ENCODE data around the gene HPDL. TPM values are rescaled to one million over a fixed set of nuclear protein-coding genes. Genes with fewer than 3 reads are reported as not detected.

The HPDL gene
- total RNA-seq, 1 donor from 2014 or later = 8.0 TPM

GRCh38 chr1:45332346-45332720 is 5.6 kb downstream of the HPDL start:
- DNase-seq (ENCODE audit: extremely low spot score, unreplicated experiment) = no peak
- Mint-ChIP-seq H3K27ac (no peak overlapping the region), H3K27me3 (no peaks in the 10 kb centered on the region), H3K36me3 (peaks cover 16% of the 10 kb centered on the region), H3K9me3 (no peaks in the 10 kb centered on the region), H3K4me3 (no peak overlapping the region), H3K4me1 (ENCODE audit: unreplicated experiment) (peaks cover 32% of the 10 kb centered on the region)
- TF ChIP-seq, protein P1, sequence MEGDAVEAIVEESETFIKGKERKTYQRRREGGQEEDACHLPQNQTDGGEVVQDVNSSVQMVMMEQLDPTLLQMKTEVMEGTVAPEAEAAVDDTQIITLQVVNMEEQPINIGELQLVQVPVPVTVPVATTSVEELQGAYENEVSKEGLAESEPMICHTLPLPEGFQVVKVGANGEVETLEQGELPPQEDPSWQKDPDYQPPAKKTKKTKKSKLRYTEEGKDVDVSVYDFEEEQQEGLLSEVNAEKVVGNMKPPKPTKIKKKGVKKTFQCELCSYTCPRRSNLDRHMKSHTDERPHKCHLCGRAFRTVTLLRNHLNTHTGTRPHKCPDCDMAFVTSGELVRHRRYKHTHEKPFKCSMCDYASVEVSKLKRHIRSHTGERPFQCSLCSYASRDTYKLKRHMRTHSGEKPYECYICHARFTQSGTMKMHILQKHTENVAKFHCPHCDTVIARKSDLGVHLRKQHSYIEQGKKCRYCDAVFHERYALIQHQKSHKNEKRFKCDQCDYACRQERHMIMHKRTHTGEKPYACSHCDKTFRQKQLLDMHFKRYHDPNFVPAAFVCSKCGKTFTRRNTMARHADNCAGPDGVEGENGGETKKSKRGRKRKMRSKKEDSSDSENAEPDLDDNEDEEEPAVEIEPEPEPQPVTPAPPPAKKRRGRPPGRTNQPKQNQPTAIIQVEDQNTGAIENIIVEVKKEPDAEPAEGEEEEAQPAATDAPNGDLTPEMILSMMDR (conservative IDR thresholded peaks at IDR 0.05) = no peak

DNA sequence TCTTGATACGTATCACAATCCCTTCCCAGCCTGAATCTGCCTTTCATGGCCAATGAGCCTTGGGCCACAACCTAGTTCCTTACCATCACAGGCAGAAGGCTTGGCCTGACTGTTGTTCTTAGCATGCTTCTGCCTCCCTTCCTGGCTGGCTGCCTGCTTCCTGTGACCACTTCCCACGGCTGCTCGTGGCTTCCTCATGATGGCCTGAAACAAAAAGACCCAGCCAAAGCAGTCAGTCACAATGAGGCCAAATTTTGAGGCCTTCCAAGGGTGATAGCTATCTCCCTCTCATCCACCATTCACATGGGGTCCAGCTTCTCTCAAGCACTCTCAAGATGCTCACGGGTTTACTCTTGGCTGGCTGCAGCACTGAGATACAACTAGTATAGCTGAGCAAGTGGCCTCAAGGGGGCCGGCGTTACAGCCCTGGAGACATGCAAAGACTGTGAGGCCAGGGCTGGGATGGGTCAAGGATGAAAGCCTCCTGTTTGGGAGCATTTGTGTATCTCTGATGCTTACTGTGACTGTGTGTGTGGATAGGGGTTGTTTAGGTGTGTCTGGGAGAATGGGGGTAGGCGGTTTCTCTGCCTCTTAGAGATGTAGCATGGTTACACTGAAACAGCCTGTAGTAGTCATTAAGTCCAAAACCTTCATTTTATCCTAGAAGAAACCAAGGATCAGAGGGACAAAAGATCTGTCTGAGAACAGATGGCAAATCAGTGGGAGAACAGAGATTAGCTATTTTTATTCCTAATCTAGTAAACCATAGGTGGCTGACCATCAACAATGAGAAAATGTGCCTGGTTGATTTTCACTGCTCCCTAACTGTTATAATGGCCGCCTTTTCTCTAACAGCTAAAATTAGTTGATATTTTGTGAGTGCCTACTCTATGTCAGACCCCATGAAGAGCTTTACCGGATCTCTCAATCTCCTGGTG is 7.9 kb downstream of the HPDL start:
- no peaks in the 10 kb centered on the region for H3K9me3 Mint-ChIP-seq
- DNase-seq (ENCODE audit: extremely low spot score, unreplicated experiment) = no peak
- H3K36me3 Mint-ChIP-seq = peaks cover 22% of the 10 kb centered on the region
- peaks cover 15% of the 10 kb centered on the region for H3K4me1 Mint-ChIP-seq (ENCODE audit: unreplicated experiment)
- H3K4me3 Mint-ChIP-seq = no peak overlapping the region
- H3K27ac Mint-ChIP-seq = peak overlapping the region; percentile 48
- no peaks in the 10 kb centered on the region for H3K27me3 Mint-ChIP-seq
- TF ChIP-seq, protein P1 (conservative IDR thresholded peaks at IDR 0.05) = no peak

GRCh38 chr1:45335855-45336324 is 9.2 kb downstream of the HPDL start:
- Mint-ChIP-seq H3K4me1 (ENCODE audit: unreplicated experiment) (peaks cover 18% of the 10 kb centered on the region), H3K4me3 (peak overlapping the region; percentile 29), H3K9me3 (no peaks in the 10 kb centered on the region), H3K36me3 (peaks cover 25% of the 10 kb centered on the region), H3K27me3 (no peaks in the 10 kb centered on the region), H3K27ac (peak overlapping the region; percentile 83)
- no peak for DNase-seq (ENCODE audit: extremely low spot score, unreplicated experiment)
- TF ChIP-seq, protein P1 (conservative IDR thresholded peaks at IDR 0.05) = no peak

- peaks cover 23% of the 10 kb centered on the region for H3K4me1 Mint-ChIP-seq (ENCODE audit: unreplicated experiment)
- peak overlapping the region; percentile 69 for H3K4me3 Mint-ChIP-seq
- DNase-seq (ENCODE audit: extremely low spot score, unreplicated experiment) = no peak
- H3K27me3 Mint-ChIP-seq = no peaks in the 10 kb centered on the region
- H3K27ac Mint-ChIP-seq = peak overlapping the region; percentile 54
- H3K9me3 Mint-ChIP-seq = no peaks in the 10 kb centered on the region
- peaks cover 29% of the 10 kb centered on the region for H3K36me3 Mint-ChIP-seq
- TF ChIP-seq, protein P1 (conservative IDR thresholded peaks at IDR 0.05) = no peak
Observed at GRCh38 chr1:45337630-45338325, 11.1 kb downstream of the HPDL start.

GRCh38 chr1:45339789-45340558 is 13.3 kb downstream of the HPDL start, which contains the start of the genes MUTYH and TOE1:
Gene MUTYH (minus strand): TSS chr1:45340440. CDS start chr1:45334505, 5,935 bp downstream.
Gene TOE1 (plus strand): TSS chr1:45340170. CDS start chr1:45340253, 83 bp downstream.
- Mint-ChIP-seq H3K9me3 (no peaks in the 10 kb centered on the region), H3K27ac (peak within 1 kb of the TSS; percentile 96), H3K27me3 (no peaks in the 10 kb centered on the region), H3K4me3 (peak within 1 kb of the TSS; percentile 99), H3K4me1 (ENCODE audit: unreplicated experiment) (peaks cover 23% of the 10 kb centered on the region), H3K36me3 (peaks cover 23% of the 10 kb centered on the region)
- peak; percentile 95 for DNase-seq (ENCODE audit: extremely low spot score, unreplicated experiment)
- TF ChIP-seq, protein P1 (conservative IDR thresholded peaks at IDR 0.05) = no peak
